Cardiac septum (tissue), 1 donor: ENCODE data around the gene KLLN. TPM values are rescaled to one million over a fixed set of nuclear protein-coding genes. Genes with fewer than 3 reads are reported as not detected.

Source experiments
- DNase-seq: peaks from one replicate; pipeline ENCODE4 v3.0.0-alpha.2; 2020; ENCODE audit warnings: low spot score
- intact Hi-C: fragments of 100-400 bp; cut with DNase I; formaldehyde crosslinking; loops from one replicate; pipeline ENCODE4 v1.14.0; 2022
- total RNA-seq: library from RNA; stranded (reverse); fragmentation: NEBNext Ultra II Directional; extraction: Animal tissue kit (Norgen Biotek cat#: 25700); gene quantifications from one replicate; pipeline ENCODE4 v1.2.1, GENCODE V29; 2021
- donor health status: DM: no; HTN: no; CAD: no.

Gene KLLN
- total RNA-seq, 1 donor from 2014 or later: 0.24 TPM

DNA sequence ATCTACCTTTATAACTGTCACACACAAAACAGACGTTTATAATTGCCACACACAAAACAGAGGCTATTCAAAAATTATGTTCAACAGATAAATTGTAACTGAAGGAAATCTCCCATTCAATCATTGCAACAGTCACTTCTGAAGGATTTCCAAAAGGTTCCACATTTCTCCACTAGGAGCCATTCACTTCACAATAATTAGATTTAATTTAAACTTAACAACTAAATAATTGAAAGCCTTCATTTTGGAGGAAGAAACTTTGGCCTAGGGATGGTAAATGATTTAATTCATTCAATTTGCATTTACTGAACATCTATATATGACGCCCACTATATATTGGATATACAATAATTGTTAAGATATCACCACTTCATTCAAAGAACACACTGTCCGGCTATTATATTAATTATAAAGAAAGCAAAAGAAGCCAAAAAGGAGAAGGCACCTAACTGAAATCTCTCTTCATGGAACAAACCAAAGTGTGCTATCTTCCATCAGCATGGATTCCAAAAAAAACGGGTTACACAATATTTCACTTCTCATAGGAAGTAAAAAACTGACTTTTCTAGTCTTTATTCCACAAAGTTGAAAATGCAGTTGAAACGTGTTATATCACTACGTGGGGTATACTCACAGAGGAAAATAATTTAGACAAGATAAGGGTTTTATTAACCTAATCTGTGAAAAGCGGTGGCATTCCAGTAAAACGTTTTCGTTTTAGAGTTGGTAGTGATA lies 47.0 kb downstream of the KLLN start:
- intact Hi-C loops: loop anchor here (5.0 kb wide), 1 partner anchor 46 kb away; the partner anchor contains the start of genes KLLN and PTEN
- no peak for DNase-seq

Other genes with a start within 250 kb of the KLLN start
- gene PAPSS2, start 203.7 kb downstream of the KLLN start, total RNA-seq: 4.6 TPM
- 92.0 TPM for gene ATAD1, start 45.3 kb downstream of the KLLN start, total RNA-seq
- 59.5 TPM for gene PTEN, start 92 bp upstream of the KLLN start, total RNA-seq